ENCODE measurements around the gene PLEKHA8.

- TF ChIP-seq POLR2AphosphoS5 (IDR thresholded peaks at IDR 0.05; ENCODE audit: borderline replicate concordance, low read depth, low read length) (no peak), EZH2 (IDR thresholded peaks at IDR 0.05) (no peak)
Measured at GRCh38 chr7:30038196-30038980, 10.2 kb downstream of the PLEKHA8 start.
